HG03521 (cell line): ENCODE measurements around the gene PROK1.
"Not testable (repeated sequence)": the region's sequence is repeated elsewhere in the genome, so short reads cannot be mapped to it uniquely, and the experiment has no call there.

Source experiments
- ATAC-seq: cut with Tn5 transposase; IDR thresholded peaks from one replicate; pipeline ENCODE4 v1.9.1; 2021; ENCODE audit warnings: mild to moderate bottlenecking, moderate library complexity; ENCODE audit not compliant: unreplicated experiment

PROK1 gene

GRCh38 chr1:110433213-110433612 is 17.7 kb upstream of the PROK1 start:
- no peak for ATAC-seq

DNA sequence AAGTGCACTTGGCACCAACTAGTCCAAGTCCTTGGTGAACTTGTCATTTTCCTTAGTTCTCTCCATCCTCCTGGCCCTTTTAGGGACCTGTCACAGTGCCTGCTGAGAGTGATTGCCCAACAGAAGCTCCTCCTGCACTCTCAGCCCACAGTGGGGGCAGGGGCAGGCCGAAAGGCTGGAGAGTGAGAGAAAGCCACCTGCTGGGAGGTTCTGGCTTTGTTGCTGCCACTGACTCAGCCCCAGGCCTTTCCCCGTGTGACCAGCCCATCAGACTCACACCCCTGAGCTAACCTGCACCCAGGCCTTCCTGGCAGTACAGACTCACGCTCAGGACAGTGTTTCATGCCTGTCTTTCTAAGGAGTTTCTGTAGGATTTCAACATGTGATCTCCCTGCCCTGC is 17.1 kb upstream of the PROK1 start:
- ATAC-seq = no peak

- no peak for ATAC-seq
These were observed 16.0 kb upstream of the PROK1 start for GRCh38 chr1:110434946-110435345.

GRCh38 chr1:110436635-110437034 is 14.3 kb upstream of the PROK1 start:
- ATAC-seq = no peak

GRCh38 chr1:110437645-110438299 is 13.2 kb upstream of the PROK1 start:
- ATAC-seq = not testable (repeated sequence)

DNA sequence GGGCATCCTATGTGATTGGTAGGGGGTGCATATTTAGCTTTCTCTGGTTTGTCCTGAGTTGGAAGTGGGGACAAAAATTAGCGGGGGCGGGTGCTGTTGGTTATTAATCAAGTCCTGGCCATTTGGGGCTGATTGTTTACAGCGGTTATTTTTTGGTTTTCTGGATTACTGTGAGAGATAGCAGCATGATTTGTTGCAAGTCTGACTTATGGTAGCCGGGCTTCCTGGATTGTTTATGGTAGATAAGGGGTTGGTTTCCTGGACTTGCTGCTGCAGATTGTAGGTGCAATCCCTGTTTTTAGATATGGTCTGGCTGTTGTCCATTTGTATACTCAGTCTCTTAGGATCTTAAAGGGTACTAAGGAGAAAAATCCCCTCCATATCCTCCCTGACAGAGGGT is 12.1 kb upstream of the PROK1 start:
- no peak for ATAC-seq

- not testable (repeated sequence) for ATAC-seq
These were observed 11.1 kb upstream of the PROK1 start for GRCh38 chr1:110439873-110440272.

GRCh38 chr1:110440877-110441276 is 10.1 kb upstream of the PROK1 start:
- no peak for ATAC-seq

DNA sequence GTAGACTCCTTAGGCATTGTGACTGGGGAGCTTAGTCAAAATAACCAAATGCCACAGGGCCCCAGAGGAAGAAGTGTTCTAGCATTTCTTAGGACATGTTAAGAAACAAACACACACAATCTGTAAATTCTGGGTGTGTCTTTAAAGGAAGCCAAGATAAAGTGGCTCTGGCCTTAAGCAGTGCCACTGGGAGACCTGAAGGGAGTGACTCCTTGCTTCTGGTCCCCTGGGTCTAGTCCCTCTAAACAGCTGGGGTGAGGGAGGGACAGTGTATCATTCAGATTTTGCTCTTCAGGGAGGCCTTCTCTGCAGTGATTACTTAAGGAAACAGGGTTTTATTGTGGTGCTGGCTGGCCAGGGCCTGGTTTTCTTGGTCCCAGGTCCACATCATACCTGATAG is 9.1 kb upstream of the PROK1 start:
- no peak for ATAC-seq

GRCh38 chr1:110443451-110443850 is 7.5 kb upstream of the PROK1 start:
- ATAC-seq = no peak

- ATAC-seq = no peak
These were observed 6.4 kb upstream of the PROK1 start for GRCh38 chr1:110444561-110444960.

DNA sequence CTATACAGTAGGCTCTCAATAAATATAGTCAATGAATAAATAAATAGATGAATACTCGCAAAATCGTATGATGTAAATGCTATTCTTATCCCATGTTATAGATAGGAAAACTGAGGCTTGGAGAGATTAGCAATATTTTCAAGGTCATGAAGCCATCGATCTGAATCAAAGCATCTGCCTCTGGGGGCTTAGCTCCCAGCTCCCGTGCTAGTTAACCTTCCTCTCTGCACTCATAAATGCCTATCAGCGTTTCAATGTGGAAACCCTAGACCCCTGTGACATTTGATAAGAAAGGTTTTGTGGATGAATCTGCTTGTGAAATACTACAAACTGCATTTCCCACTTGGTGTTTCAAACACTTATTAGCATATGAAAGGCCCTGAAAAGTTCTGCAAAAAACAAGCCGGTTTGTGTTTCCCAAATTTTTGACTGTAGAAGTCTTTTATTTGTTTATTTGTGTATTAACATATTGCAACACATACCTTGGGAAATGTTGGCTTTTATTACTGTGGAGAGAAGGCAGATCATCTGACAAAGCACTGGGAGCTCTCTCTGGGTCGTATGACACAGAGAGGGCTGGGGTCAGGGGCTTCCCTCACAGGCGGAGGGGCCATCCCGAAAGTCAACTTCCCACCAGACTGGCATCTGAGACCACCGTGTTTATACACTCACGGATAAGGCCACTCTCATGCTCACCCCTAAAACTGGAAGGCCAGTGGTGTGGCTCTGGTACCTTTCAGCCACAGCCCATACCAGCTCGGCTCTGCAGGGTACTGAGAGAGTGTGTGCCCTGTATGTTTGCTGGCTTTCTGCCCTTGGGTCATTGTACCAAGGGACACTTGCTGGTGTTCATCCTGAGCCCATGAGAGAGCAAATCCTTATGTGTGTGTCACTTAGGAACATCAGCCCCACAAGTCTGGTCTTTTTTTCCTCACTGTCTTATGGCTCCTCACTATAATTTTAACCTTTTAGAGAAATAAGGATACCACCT is 993 bp upstream of the PROK1 start:
- no peak for ATAC-seq

DNA sequence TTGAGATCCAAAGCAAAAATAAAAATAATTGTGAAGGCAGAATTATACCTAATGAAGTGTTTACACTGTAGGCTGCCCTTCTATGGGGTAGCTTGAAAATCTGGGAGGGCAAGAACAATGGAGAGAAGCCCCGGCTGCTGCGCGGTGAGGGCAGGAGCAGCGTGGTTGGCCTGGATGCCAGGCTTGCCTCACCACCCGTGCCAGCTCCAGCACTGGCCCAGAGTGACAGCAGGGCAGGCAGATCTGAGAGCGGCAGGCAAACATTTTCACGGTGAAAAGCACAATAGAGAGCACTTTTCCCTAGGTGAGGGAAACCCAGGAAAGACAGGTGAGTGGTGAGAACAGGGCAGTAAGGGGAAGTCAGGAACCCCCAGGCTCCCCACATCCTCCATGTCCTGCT is 1.4 kb downstream of the PROK1 start:
- no peak for ATAC-seq

- no peak for ATAC-seq
These were observed 2.9 kb downstream of the PROK1 start for GRCh38 chr1:110453829-110454228.

DNA sequence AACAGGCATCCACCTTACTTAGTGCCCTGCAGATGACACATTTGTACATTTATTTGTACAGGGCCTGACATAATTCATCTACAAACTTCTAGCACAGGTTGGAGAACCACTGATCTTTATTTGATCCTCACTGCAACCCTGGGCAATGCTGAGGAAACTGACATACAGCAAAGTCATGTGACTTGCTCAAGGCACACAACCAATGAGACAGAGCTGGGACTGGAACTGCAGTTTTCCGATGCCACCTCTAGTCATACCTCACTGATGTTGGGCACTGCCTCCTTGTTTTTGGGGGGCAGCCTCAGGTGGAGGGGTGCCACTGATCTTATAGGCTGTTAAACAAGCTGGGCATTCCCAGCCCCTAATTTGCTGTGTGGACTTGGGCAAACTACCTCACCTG is 3.4 kb downstream of the PROK1 start:
- no peak for ATAC-seq

DNA sequence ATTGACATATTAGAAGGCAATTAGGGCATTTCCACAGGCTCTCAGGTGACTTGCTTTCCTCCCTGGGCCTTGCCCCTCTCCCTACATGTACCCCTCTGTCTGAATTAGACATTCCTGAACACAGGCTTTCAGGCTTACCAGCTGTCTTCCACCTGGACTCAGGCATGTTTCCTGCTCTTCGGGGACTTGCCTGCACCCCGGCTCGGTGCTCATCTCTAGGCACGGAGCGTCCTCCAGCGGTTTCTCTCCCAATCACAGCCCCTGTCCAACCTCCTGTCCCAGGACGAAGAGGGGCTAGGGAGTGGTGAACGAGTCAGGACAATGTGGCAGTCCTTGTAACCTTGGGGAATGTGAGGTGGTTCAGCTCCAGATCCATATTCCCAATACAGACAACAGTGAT is 4.2 kb downstream of the PROK1 start:
- no peak for ATAC-seq

- no peak for ATAC-seq
These were observed 6.3 kb downstream of the PROK1 start for GRCh38 chr1:110457206-110457605.

- peak; percentile 50 for ATAC-seq
These were observed 9.6 kb downstream of the PROK1 start for GRCh38 chr1:110460253-110461220.

GRCh38 chr1:110462093-110462492 is 11.1 kb downstream of the PROK1 start:
- no peak for ATAC-seq

GRCh38 chr1:110462964-110463363 is 12.0 kb downstream of the PROK1 start:
- ATAC-seq = no peak

- no peak for ATAC-seq
These were observed 12.8 kb downstream of the PROK1 start for GRCh38 chr1:110463725-110464124.
